Activated CD8-positive, alpha-beta memory T cell treated with anti-CD3 and anti-CD28 coated beads for 24 hours (primary cell): ENCODE measurements around the gene JARID2.
A peak's percentile ranks its signal among the peaks of the same experiment; 100 is the strongest.

Experiments
- DNase-seq: peaks from one replicate; pipeline ENCODE4 v3.0.0-alpha.2; 2020

Gene JARID2

DNA sequence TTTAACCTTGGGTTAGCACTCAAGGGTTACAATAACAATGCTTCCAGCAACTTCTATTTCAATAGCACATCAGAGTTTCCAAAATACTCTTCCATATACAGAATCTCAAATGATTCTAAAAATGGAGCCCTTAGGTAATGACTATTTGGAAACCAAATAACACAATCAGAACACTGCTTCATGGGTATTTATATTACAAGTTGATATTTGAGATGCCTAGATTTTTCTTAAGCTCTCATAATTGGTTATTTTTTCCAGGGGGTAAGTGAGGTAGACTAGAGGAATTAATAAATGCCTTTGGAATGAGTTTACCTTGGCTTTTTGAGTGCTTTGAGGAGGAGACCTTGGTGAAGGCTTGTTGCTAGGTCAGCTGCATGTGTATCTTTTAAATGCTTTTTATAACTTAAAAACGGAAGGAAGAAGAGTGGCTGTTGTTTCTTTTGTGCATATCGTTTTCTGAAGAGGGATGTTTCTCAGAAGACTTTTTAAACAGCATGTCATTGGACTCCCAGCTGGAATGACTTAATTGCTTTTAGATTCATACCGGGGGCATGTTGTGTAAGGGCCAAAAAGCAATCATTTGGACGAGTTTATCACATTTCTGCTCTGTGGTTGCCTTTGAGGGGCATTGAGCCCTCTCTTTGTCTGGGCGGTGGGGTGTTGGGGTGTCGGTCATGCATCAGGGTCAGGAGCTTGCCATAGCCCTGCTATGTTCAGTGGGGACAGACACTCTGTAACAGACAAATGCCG is 230.9 kb downstream of the JARID2 start:
- no peak for DNase-seq

DNA sequence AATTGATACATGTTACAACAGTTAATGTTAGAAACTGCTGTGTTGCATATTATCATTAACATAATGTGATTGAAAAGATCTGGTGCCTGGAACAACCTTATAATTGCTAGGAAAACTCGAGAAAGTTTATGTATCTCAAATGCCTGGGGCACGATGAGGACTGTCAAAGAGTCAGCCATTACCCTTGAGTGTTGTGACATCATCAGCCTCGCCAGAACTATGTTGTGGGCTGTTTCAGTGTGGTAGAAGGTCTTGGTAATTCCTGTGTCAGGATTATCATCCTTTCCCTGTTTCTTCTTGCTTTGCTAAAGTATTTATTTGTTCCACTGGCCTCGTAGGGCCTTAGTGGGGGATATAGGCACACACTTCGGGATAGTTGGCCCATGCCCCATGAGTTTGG is 231.9 kb downstream of the JARID2 start:
- DNase-seq, result no peak

DNA sequence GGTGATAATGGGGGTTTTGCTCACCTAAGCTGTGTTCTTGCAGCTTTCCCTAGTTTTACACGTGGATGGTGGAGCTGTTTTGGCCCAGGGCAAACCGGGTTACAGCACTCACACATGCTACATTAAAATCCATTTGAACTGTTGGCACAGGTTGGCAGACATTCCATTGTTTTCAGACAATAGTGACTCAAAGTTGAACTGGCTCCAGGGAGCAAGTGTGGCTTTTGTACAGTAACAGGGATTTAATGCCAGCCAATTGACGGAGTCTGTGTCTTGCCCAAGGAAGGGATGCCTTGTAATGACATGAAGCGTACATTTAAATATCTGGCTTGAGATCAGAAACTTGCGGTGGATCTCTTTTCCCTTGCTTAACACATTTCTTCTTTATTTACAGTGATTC is 233.9 kb downstream of the JARID2 start:
- DNase-seq, result no peak

GRCh38 chr6:15480525-15480924 is 234.7 kb downstream of the JARID2 start:
- DNase-seq, result no peak

DNA sequence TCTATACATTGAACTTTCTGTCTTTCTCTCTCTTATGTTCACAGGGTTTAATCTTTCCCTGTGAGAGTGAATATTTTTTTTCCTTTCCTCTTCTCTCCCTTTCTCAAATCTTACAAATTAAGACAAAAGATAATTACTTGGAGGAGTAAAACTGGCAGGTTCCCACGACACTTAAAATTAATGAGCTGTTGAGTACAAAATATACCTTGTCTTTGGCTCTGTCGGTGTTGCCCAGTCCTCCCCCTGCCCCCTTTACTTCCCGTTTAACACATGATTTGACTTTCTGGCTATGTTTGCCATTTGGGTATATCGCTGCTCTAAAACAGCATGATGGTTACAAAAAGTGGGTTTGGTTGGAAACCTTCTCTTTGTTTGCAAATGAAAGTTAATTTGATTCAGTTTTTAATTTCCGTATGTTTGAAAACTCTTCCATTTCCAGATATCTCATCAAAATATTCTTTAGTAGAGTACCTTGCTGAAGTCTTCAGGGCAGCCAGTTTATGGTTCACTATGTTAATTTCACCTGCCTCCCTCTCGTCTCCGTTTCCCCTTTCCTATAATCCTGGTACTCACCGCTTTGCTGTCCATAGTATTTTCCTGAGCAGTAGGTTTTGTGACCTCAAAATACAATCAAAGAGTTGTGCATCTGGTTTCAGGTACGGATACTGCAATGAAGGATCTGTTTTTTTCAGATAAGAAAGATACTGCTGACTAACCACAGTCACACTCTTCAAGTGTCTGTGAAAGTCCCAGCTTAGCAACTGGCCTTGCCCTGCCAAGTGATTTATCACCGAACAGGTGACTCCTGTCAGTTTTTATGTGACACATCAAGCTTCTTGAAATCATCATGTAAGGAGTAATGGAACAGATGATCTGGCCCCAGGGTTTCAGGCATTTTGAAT is 235.8 kb downstream of the JARID2 start:
- no peak for DNase-seq

- DNase-seq, result no peak
Observed at GRCh38 chr6:15483060-15483459, 237.2 kb downstream of the JARID2 start.

DNA sequence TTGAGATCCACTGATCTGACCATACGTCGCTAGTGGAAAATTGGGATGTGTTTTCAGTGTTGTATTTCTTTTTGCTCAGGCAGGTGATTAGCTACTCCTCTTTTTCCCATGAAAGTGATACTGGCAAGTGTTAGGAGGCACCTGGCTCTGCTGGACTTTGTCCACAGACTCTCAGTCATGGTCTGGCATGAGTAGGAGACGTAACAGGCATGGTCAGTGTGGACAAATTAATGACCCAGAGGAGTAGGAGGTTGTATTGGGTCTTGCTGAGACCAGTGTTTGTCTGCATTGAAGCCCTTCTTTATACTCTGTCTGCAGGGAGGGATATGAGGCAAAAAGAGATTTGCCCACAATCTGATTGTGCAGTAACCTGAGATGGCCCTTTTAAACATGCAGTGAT is 238.3 kb downstream of the JARID2 start:
- DNase-seq, result no peak

DNA sequence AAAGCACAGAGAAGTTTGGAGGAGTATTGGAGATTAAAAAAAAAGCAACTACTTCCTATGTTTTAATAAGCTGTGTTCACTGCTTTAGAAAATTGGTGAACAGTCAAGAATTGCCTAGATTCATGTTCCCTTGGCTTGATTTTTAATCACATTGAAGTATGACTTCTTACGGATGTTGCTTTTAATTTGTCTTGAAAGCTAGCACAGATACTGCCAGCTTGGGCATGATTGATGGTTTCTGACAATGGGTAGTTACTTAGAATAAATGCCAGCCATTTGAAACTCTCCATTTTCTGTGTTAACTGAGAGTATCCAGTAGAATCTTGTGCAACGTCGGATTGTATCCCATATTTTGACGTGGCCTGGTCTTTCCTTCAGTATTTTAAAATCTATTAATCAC is 239.0 kb downstream of the JARID2 start:
- no peak for DNase-seq

GRCh38 chr6:15485936-15486335 is 240.1 kb downstream of the JARID2 start:
- DNase-seq, result no peak

DNA sequence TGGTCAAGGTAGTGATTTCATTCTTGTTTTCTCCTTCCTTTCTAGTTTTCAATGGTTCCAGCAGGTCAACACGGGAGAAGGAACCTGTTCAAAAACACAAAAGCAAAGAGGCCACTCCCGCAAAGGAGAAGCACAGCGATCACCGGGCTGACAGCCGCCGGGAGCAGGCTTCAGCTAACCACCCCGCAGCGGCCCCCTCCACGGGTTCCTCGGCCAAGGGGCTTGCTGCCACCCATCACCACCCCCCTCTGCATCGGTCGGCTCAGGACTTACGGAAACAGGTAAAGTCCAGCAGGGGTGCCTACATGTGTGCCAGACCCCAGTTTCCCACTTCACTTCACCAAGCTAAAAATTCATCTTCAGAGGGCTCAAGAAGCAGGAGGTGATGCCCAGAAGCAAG is 241.4 kb downstream of the JARID2 start:
- no peak for DNase-seq

- DNase-seq, result peak; percentile 40
Observed at GRCh38 chr6:15489261-15489962, 243.5 kb downstream of the JARID2 start.

DNA sequence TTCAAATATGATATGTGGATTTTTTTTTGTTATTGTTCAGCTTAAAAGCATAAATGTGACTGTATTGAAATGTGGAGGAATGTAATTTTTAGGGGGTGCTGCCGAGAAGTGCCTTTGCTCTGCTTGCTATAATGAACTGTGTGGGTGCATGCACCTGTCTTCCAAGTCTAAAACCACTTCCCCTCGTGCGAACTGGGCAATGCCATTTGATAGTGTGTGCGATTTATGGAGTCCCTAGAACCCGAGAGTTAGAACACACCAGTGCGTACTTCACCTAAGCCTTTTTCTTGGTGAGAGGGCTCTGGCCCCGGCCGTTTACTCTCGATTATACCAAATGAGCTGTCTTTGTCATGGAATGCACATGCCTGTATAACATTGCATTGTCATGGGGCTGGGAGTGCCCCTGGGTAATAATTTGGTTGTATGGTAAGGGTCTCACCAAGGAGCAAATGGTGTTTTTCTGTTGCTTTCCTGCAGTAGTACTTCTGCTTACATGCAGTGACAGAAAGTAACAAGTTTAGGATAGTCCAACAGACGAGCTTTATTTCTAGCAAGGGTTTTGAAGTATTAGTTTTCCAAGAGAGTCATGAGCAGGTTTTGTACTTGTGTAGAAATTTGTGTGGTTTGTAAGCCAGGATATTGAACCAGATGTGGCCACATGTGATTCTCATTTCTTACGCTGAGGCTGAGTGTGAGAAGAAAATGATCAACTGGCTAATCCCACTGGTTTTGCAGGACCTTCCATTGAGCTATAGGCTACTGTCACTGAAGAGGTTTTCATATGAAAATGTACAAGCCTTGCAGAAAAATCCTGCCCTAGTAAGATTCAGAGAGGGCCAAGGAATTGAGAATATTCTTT is 244.6 kb downstream of the JARID2 start:
- peak; percentile 54 for DNase-seq

- DNase-seq, result peak; percentile 84
Observed at GRCh38 chr6:15491255-15491985, 245.6 kb downstream of the JARID2 start.

DNA sequence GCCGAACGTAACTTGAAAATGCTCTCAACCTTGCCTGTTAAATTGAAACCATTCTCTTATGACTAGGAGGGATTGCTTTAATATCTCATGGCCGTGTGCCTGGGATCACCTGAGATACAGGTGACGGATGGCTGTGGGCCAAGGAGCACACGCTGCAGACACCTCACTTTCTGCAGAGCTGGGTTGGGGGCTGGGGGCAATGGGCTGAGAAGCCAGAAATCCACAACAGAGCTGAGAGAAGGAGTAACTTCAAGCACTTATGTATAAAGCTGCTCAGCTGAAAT is 246.1 kb downstream of the JARID2 start:
- DNase-seq, result peak; percentile 49

- DNase-seq, result no peak
Observed at GRCh38 chr6:15493437-15494168, 247.7 kb downstream of the JARID2 start.

DNA sequence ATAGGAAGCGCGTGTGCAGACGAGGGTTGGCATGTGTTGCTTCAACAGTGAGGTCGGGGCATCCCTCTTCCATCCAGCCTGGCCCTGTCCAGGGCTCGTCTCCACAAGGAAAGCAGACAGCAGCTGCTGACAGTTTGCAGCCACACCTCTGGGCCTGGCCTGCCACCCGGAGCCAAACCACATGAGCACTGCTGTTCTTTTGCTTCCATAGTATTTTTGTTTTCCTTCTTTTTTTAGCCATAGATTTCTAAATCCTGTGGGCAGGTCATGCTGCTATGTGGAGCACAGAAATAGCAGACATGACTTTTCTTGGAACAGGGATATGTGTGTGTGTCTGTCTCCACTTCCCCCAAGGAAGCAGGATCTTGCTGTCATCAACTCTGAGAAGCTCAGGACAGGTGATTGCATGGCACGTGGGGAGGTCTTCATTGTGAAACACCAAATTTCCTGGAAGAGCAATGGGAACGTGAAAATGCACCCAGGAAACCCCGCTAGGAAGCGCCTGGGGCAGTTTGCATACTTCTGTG is 249.6 kb downstream of the JARID2 start:
- no peak for DNase-seq

GRCh38 chr6:15496345-15497131 is 250.7 kb downstream of the JARID2 start:
- no peak for DNase-seq

- no peak for DNase-seq
Observed at GRCh38 chr6:15498640-15499039, 252.8 kb downstream of the JARID2 start.

DNA sequence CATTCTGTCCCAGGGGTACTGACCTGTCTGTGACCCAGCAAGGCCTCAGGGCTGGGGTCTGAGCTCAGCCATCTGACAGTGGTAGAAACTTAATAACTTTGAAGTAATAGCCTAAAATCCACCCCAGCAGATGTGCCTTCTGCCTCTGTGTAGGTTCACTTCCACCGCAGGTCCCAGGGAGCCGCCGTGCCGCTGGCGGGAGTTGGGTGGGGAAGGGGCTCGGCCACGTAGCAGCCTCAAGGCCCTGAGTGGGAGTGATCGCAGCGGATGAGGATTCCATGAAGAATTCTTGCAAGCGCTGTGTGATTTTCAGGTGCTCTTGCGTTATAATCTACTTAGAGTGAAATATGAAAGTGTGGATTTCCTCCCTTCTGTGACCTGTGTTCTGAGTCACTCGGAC is 253.3 kb downstream of the JARID2 start:
- DNase-seq, result no peak

DNA sequence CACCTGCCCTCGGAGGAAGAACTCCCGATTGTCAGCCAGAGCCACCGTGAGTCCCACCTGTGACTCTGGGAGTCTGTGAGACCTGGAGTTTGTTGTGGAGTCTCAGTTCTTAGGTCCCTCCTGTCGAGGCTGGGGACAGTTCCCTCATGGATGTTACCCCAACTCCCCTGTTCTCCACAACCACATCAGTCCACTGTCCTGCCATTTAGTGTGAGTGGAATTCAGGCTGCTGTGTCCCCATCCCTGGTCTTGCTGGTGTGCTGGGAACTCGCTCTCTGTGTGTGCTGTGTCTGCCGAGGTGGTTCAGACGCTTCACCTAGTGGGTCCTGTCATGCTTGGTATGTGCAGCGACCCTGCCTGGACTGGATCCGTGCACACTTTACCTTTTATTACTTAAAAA is 253.7 kb downstream of the JARID2 start:
- DNase-seq, result no peak
